Measurements from ENCODE around the gene VPS16. TPM values are rescaled to one million over a fixed set of nuclear protein-coding genes. Genes with fewer than 3 reads are reported as not detected.

Gene VPS16
- total RNA-seq, 4 donors from 2014 or later = 23.3 to 45.2 (median 26.3) TPM

- TF ChIP-seq CTCF (IDR thresholded peaks at IDR 0.05; ENCODE audit: low read depth) = no peak
Measured at GRCh38 chr20:2801286-2801728, 39.2 kb upstream of the VPS16 start.

- no peak for TF ChIP-seq CTCF (IDR thresholded peaks at IDR 0.05; ENCODE audit: low read depth)
Measured at GRCh38 chr20:2804041-2804828, 36.3 kb upstream of the VPS16 start.

GRCh38 chr20:2804852-2805688 is 35.5 kb upstream of the VPS16 start:
- TF ChIP-seq CTCF (IDR thresholded peaks at IDR 0.05; ENCODE audit: low read depth) = no peak

GRCh38 chr20:2805689-2806350 is 34.7 kb upstream of the VPS16 start:
- TF ChIP-seq CTCF (IDR thresholded peaks at IDR 0.05; ENCODE audit: low read depth) = no peak

GRCh38 chr20:2806351-2806701 is 34.2 kb upstream of the VPS16 start:
- no peak for TF ChIP-seq CTCF (IDR thresholded peaks at IDR 0.05; ENCODE audit: low read depth)

GRCh38 chr20:2807019-2807418 is 33.5 kb upstream of the VPS16 start:
- no peak for TF ChIP-seq CTCF (IDR thresholded peaks at IDR 0.05; ENCODE audit: low read depth)

GRCh38 chr20:2809690-2810089 is 30.9 kb upstream of the VPS16 start:
- no peak for TF ChIP-seq CTCF (IDR thresholded peaks at IDR 0.05; ENCODE audit: low read depth)
